Measurements from ENCODE around the gene ATF1. TPM values are rescaled to one million over a fixed set of nuclear protein-coding genes. Genes with fewer than 3 reads are reported as not detected.

ATF1 gene
- total and polyA plus RNA-seq, 2 donors from 2014 or later: 13.9 to 29.0 TPM

GRCh38 chr12:50720085-50720484 is 43.8 kb upstream of the ATF1 start:
- no peak overlapping the region for H3K9ac ChIP-seq (ENCODE audit: low read length in 3 of 3)
- peaks cover 9 to 62% (median 29%) of the 10 kb centered on the region in 3 donors for H3K36me3 ChIP-seq (ENCODE audit: control insufficient read depth in 2 of 3, insufficient read depth in 3 of 3, low read length in 3 of 3)

GRCh38 chr12:50720501-50720900 is 43.4 kb upstream of the ATF1 start:
- FAIRE-seq (no peak), DNase-seq (no peak)
- Histone ChIP-seq H3K4me1 (ENCODE audit: control insufficient read depth in 2 of 3, insufficient read depth in 2 of 3, low read depth in 1 of 3, low read length in 3 of 3) (no peaks in the 10 kb centered on the region), H3K27me3 (ENCODE audit: control insufficient read depth, insufficient read depth, low read length) (no peaks in the 10 kb centered on the region), H3K9me3 (ENCODE audit: control insufficient read depth in 2 of 3, insufficient read depth in 1 of 3, low read length in 3 of 3) (no peaks in the 10 kb centered on the region), H3K4me3 (ENCODE audit: low read length in 3 of 3) (no peak overlapping the region), H3K9ac (ENCODE audit: low read length in 3 of 3) (no peak overlapping the region), H3K27ac (ENCODE audit: low read depth in 2 of 2, low read length in 2 of 2) (no peak overlapping the region), H3K36me3 (ENCODE audit: control insufficient read depth in 2 of 3, insufficient read depth in 3 of 3, low read length in 3 of 3) (peaks cover 9 to 62% (median 27%) of the 10 kb centered on the region in 3 donors)
- TF ChIP-seq CTCF (IDR thresholded peaks at IDR 0.05; ENCODE audit: borderline replicate concordance, extremely low read depth, insufficient read depth): no peak
- intact Hi-C loops (cut with DNase I): no loop called here

More at GRCh38 chr12:50720085-50720484, 43.8 kb upstream of the ATF1 start:
- intact Hi-C loops (cut with DNase I): no loop called here
- H3K4me1 ChIP-seq (ENCODE audit: control insufficient read depth in 2 of 3, insufficient read depth in 2 of 3, low read depth in 1 of 3, low read length in 3 of 3): no peaks in the 10 kb centered on the region
- no peak for TF ChIP-seq CTCF (IDR thresholded peaks at IDR 0.05; ENCODE audit: borderline replicate concordance, extremely low read depth, insufficient read depth)
- H3K27me3 ChIP-seq (ENCODE audit: control insufficient read depth, insufficient read depth, low read length): no peaks in the 10 kb centered on the region
- DNase-seq (no peak), FAIRE-seq (no peak)
- H3K4me3 ChIP-seq (ENCODE audit: low read length in 3 of 3): no peak overlapping the region
- H3K9me3 ChIP-seq (ENCODE audit: control insufficient read depth in 2 of 3, insufficient read depth in 1 of 3, low read length in 3 of 3): no peaks in the 10 kb centered on the region
- H3K27ac ChIP-seq (ENCODE audit: low read depth in 2 of 2, low read length in 2 of 2): no peak overlapping the region

GRCh38 chr12:50723865-50724264 is 40.0 kb upstream of the ATF1 start:
- H3K9me3 ChIP-seq (ENCODE audit: control insufficient read depth in 2 of 3, insufficient read depth in 1 of 3, low read length in 3 of 3): no peaks in the 10 kb centered on the region
- no peak for FAIRE-seq
- no peak overlapping the region for H3K9ac ChIP-seq (ENCODE audit: low read length in 3 of 3)
- intact Hi-C loops (cut with DNase I): no loop called here
- no peaks in the 10 kb centered on the region for H3K27me3 ChIP-seq (ENCODE audit: control insufficient read depth, insufficient read depth, low read length)
- peaks cover 0 to 4% (median 0%) of the 10 kb centered on the region in 3 donors for H3K4me1 ChIP-seq (ENCODE audit: control insufficient read depth in 2 of 3, insufficient read depth in 2 of 3, low read depth in 1 of 3, low read length in 3 of 3)
- no peak overlapping the region for H3K4me3 ChIP-seq (ENCODE audit: low read length in 3 of 3)
- no peak for TF ChIP-seq CTCF (IDR thresholded peaks at IDR 0.05; ENCODE audit: borderline replicate concordance, extremely low read depth, insufficient read depth)
- no peak for DNase-seq
- no peak overlapping the region for H3K27ac ChIP-seq (ENCODE audit: low read depth in 2 of 2, low read length in 2 of 2)
- peaks cover 6 to 57% (median 26%) of the 10 kb centered on the region in 3 donors for H3K36me3 ChIP-seq (ENCODE audit: control insufficient read depth in 2 of 3, insufficient read depth in 3 of 3, low read length in 3 of 3)

Measured in kidney (tissue), 14 donors.